WERI-Rb-1 (cell line): ENCODE measurements around the gene ZDHHC3.
"Not testable (repeated sequence)": the region's sequence is repeated elsewhere in the genome, so short reads cannot be mapped to it uniquely, and the experiment has no call there.

ENCODE experiments used
- DNase-seq: peaks from one replicate; pipeline ENCODE4 v3.0.0-alpha.2; 2020
- H3K27ac ChIP-seq: fragments of 250-450 bp; sonication (Bioruptor Pico); 2 replicates; pipeline ENCODE4 v1.5.1; 2020; ENCODE audit warnings: mild to moderate bottlenecking, moderate library complexity
- H3K27me3 ChIP-seq: fragments of 250-450 bp; sonication (Bioruptor Pico); 2 replicates; pipeline ENCODE4 v1.5.1; 2021; ENCODE audit warnings: mild to moderate bottlenecking, low read depth, moderate library complexity; ENCODE audit not compliant: insufficient read depth, severe bottlenecking
- H3K36me3 ChIP-seq: fragments of 250-450 bp; sonication (Bioruptor Pico); 2 replicates; pipeline ENCODE4 v1.5.1; 2020; ENCODE audit warnings: mild to moderate bottlenecking, moderate library complexity
- H3K4me3 ChIP-seq: 2 replicates; pipeline ENCODE4 v1.5.1; 2011; ENCODE audit warnings: low read depth, mild to moderate bottlenecking, control low read depth, low read length
- H3K9me3 ChIP-seq: fragments of 250-450 bp; sonication (Bioruptor Pico); 2 replicates; pipeline ENCODE4 v1.5.1; 2021; ENCODE audit warnings: mild to moderate bottlenecking, moderate library complexity; ENCODE audit not compliant: severe bottlenecking
- CTCF ChIP-seq: IDR thresholded peaks from 2 replicates; pipeline ENCODE4 v1.5.1; 2011; ENCODE audit warnings: low read depth, mild to moderate bottlenecking, control low read depth, inconsistent platforms, low read length

Gene ZDHHC3

GRCh38 chr3:44954304-44954703 lies 21.7 kb downstream of the ZDHHC3 start:
- no peak overlapping the region for H3K27ac ChIP-seq
- no peak for DNase-seq
- peaks cover 5% of the 10 kb centered on the region for H3K36me3 ChIP-seq
- H3K9me3 ChIP-seq: no peaks in the 10 kb centered on the region
- no peak overlapping the region for H3K4me3 ChIP-seq
- no peak for TF ChIP-seq CTCF
- H3K27me3 ChIP-seq: no peaks in the 10 kb centered on the region

GRCh38 chr3:44952689-44953088 lies 23.3 kb downstream of the ZDHHC3 start:
- no peak for TF ChIP-seq CTCF
- DNase-seq: no peak
- no peaks in the 10 kb centered on the region for H3K9me3 ChIP-seq
- no peak overlapping the region for H3K27ac ChIP-seq
- H3K36me3 ChIP-seq: no peaks in the 10 kb centered on the region
- no peaks in the 10 kb centered on the region for H3K27me3 ChIP-seq
- no peak overlapping the region for H3K4me3 ChIP-seq

GRCh38 chr3:44950275-44950734 lies 25.7 kb downstream of the ZDHHC3 start:
- Histone ChIP-seq H3K9me3 (no peaks in the 10 kb centered on the region), H3K27me3 (no peaks in the 10 kb centered on the region), H3K4me3 (no peak overlapping the region), H3K36me3 (no peaks in the 10 kb centered on the region; the same call in 1 of the 2 replicates), H3K27ac (no peak overlapping the region)
- DNase-seq: no peak
- no peak for TF ChIP-seq CTCF

- H3K4me3 ChIP-seq, H3K27ac ChIP-seq, H3K36me3 ChIP-seq, H3K9me3 ChIP-seq, DNase-seq, H3K27me3 ChIP-seq: not testable (repeated sequence)
Observed at GRCh38 chr3:44949770-44950169, 26.2 kb downstream of the ZDHHC3 start.

GRCh38 chr3:44948239-44948638 lies 27.7 kb downstream of the ZDHHC3 start:
- no peak for TF ChIP-seq CTCF

GRCh38 chr3:44942202-44942921 lies 33.6 kb downstream of the ZDHHC3 start:
- H3K4me3 ChIP-seq: no peak overlapping the region
- peaks cover 32% of the 10 kb centered on the region for H3K36me3 ChIP-seq
- H3K27me3 ChIP-seq: no peaks in the 10 kb centered on the region
- TF ChIP-seq CTCF: no peak
- no peak for DNase-seq
- no peak overlapping the region for H3K27ac ChIP-seq
- no peaks in the 10 kb centered on the region for H3K9me3 ChIP-seq

More at GRCh38 chr3:44948239-44948638, 27.7 kb downstream of the ZDHHC3 start:
- no peak for DNase-seq
- Histone ChIP-seq H3K27ac (no peak overlapping the region), H3K36me3 (peaks cover 7% of the 10 kb centered on the region; the same call in 1 of the 2 replicates), H3K27me3 (no peaks in the 10 kb centered on the region), H3K9me3 (no peaks in the 10 kb centered on the region), H3K4me3 (no peak overlapping the region)
